Measurements from ENCODE around the gene ZNF324. TPM values are rescaled to one million over a fixed set of nuclear protein-coding genes. Genes with fewer than 3 reads are reported as not detected.

Gene ZNF324
- total RNA-seq, 4 donors from 2014 or later = 7.3 to 23.3 (median 15.8) TPM

- TF ChIP-seq CTCF (IDR thresholded peaks at IDR 0.05) = no peak
- ATAC-seq (ENCODE audit: low FRiP score) (no peak), DNase-seq (ENCODE audit: low spot score) (no peak)
Measured at GRCh38 chr19:58520257-58520599, 53.3 kb downstream of the ZNF324 start.

- DNase-seq (ENCODE audit: low spot score) (no peak), ATAC-seq (ENCODE audit: low FRiP score) (no peak)
- TF ChIP-seq CTCF (IDR thresholded peaks at IDR 0.05) = no peak
Measured at GRCh38 chr19:58521651-58522050, 54.8 kb downstream of the ZNF324 start.

GRCh38 chr19:58522709-58523108 lies 55.8 kb downstream of the ZNF324 start:
- ATAC-seq (ENCODE audit: low FRiP score) = no peak
- no peak for DNase-seq (ENCODE audit: low spot score)
- TF ChIP-seq CTCF (IDR thresholded peaks at IDR 0.05) = no peak

Small RNA genes lying within 50 kb of the gene (small RNA-seq; reads per million reads assigned to genes)
- gene RN7SL693P (not detected), gene RNU6-1337P (not detected)

Other genes with a start within 250 kb of the ZNF324 start
- gene ZNF544, start 238.2 kb upstream of the ZNF324 start, total RNA-seq = 10 to 100 TPM; 21.2 to 31.2 (median 28.4) TPM
- 1 to 10 TPM; 4.6 to 9.3 (median 5.9) TPM for gene ZNF8, start 188.1 kb upstream of the ZNF324 start, total RNA-seq
- 10 to 100 TPM; 39.5 to 85.1 (median 59.2) TPM for gene ERVK3-1, start 161.7 kb upstream of the ZNF324 start, total RNA-seq
- gene ZSCAN22, start 140.1 kb upstream of the ZNF324 start, total RNA-seq = 1 to 10 TPM; 2.0 to 3.7 (median 2.8) TPM
- 10 to 100 TPM in 3 of 4 donors, 1 to 10 TPM in 1; 8.7 to 18.4 (median 16.4) TPM for gene A1BG, start 113.6 kb upstream of the ZNF324 start, total RNA-seq
- 1 to 10 TPM in 3 of 4 donors, under 1 TPM in 1; 0.74 to 2.4 (median 1.3) TPM for gene ZNF497, start 104.3 kb upstream of the ZNF324 start, total RNA-seq
- 1 to 10 TPM in 3 of 4 donors, under 1 TPM in 1; 0.48 to 4.4 (median 2.1) TPM for gene ZNF837, start 86.0 kb upstream of the ZNF324 start, total RNA-seq
- 1,000 to 10,000 TPM; 1,379 to 1,993 (median 1,504) TPM for gene RPS5, start 79.8 kb upstream of the ZNF324 start, total RNA-seq
- not detected for gene RNF225, start 71.4 kb upstream of the ZNF324 start, total RNA-seq
- 10 to 100 TPM in 2 of 4 donors, 1 to 10 TPM in 2; 7.9 to 34.1 (median 9.2) TPM for gene ZNF584, start 58.4 kb upstream of the ZNF324 start, total RNA-seq
- gene ZNF132, start 26.9 kb upstream of the ZNF324 start, total RNA-seq = 1 to 10 TPM; 4.0 to 8.2 (median 4.6) TPM
- 1 to 10 TPM; 3.8 to 8.5 (median 6.0) TPM for gene ZNF324B, start 15.5 kb upstream of the ZNF324 start, total RNA-seq
- 10 to 100 TPM in 1 of 4 donors, 1 to 10 TPM in 3; 6.6 to 10.4 (median 8.0) TPM for gene ZNF446, start 9.3 kb downstream of the ZNF324 start, total RNA-seq
- 1 to 10 TPM; 4.5 to 8.5 (median 5.6) TPM for gene SLC27A5, start 44.9 kb downstream of the ZNF324 start, total RNA-seq
- 10 to 100 TPM in 1 of 4 donors, 1 to 10 TPM in 3; 4.6 to 10.2 (median 8.4) TPM for gene ZBTB45, start 52.7 kb downstream of the ZNF324 start, total RNA-seq
- gene TRIM28, start 77.0 kb downstream of the ZNF324 start, total RNA-seq = 100 to 1,000 TPM; 151 to 238 (median 166) TPM
- 100 to 1,000 TPM in 2 of 4 donors, 10 to 100 TPM in 2; 87.0 to 115 (median 99.6) TPM for gene CHMP2A, start 88.0 kb downstream of the ZNF324 start, total RNA-seq
- 10 to 100 TPM; 19.4 to 26.2 (median 23.3) TPM for gene UBE2M, start 91.5 kb downstream of the ZNF324 start, total RNA-seq
- gene MZF1, start 106.3 kb downstream of the ZNF324 start, total RNA-seq = 10 to 100 TPM; 15.8 to 32.5 (median 22.1) TPM

Data from omental fat pad (tissue), 4 donors.